Tibial nerve (tissue), 4 donors: ENCODE data around the gene GBA2.

ENCODE experiments used
- CTCF ChIP-seq, 5 experiments: fragments of 200-600 bp in 3 of 5; fragments of 450-650 bp in 2 of 5; sonication (generic) in 3 of 5; IDR thresholded peaks; one replicate each; pipeline ENCODE4 v1.5.1; 2016 to 2019; ENCODE audit warnings: antibody characterized with exemption in 5 of 5, mild to moderate bottlenecking in 3 of 5, moderate library complexity in 2 of 5
- EP300 ChIP-seq, 2 donors: sonication (generic); formaldehyde crosslinking; IDR thresholded peaks; one replicate each; pipeline ENCODE4 v1.6.1; 2017; ENCODE audit warnings: antibody characterized with exemption in 2 of 2, mild to moderate bottlenecking in 1 of 2
- POLR2A ChIP-seq, 2 donors: fragments of 450-650 bp; IDR thresholded peaks; one replicate each; pipeline ENCODE4 v1.6.1; 2017; ENCODE audit warnings: antibody characterized with exemption in 2 of 2, mild to moderate bottlenecking in 2 of 2, moderate library complexity in 2 of 2

- no peak for TF ChIP-seq CTCF (IDR thresholded peaks at IDR 0.05)
- TF ChIP-seq EP300 (IDR thresholded peaks at IDR 0.05), result no peak
- TF ChIP-seq POLR2A (IDR thresholded peaks at IDR 0.05), result no peak
Measured at GRCh38 chr9:35771943-35772342, 22.9 kb upstream of the GBA2 start.
